Left colon (tissue), 2 donors: ENCODE data around the gene CSTF2. TPM values are rescaled to one million over a fixed set of nuclear protein-coding genes. Genes with fewer than 3 reads are reported as not detected.

ENCODE experiments used
- ATAC-seq: fragments of 200-7000 bp; cut with Tn5 transposase; one replicate; pipeline ENCODE4 v1.9.1; 2020; ENCODE audit warnings: mild to moderate bottlenecking, moderate library complexity
- DNase-seq, 2 donors: peaks; one replicate each; pipeline ENCODE4 v3.0.0-alpha.2; 2020
- intact Hi-C, 2 donors: fragments of 100-400 bp; cut with DNase I in 1 of 2; cut with micrococcal nuclease in 1 of 2; formaldehyde crosslinking; loops; one replicate each; pipeline versions ENCODE4 v1.11.2 to v1.14.0; 2022; cut with DNase I, micrococcal nuclease
- total RNA-seq, 2 donors: library from RNA; stranded (reverse); fragmentation: NEBNext Ultra II Directional; extraction: Animal tissue kit (Norgen Biotek cat#: 25700); gene quantifications; one replicate each; pipeline ENCODE4 v1.2.1, GENCODE V29; 2021
- donor health status: DM: no; HTN: no; CAD: no.
- donor health status: DM: yes; HTN: yes; CAD: no.

Gene CSTF2
- total RNA-seq, 2 donors from 2014 or later, result 23.9 to 26.5 TPM

GRCh38 chrX:100864657-100865391, 44.6 kb downstream of the CSTF2 start:
- DNase-seq (no peak), ATAC-seq (no peak)
- intact Hi-C loops, result no loop called here

GRCh38 chrX:100868273-100868672, 48.1 kb downstream of the CSTF2 start:
- DNase-seq (no peak), ATAC-seq (peak; percentile 74)
- intact Hi-C loops, result no loop called here

- intact Hi-C loops, result no loop called here
- ATAC-seq, result no peak
- no peak for DNase-seq
Measured at GRCh38 chrX:100870527-100870926, 50.3 kb downstream of the CSTF2 start.

GRCh38 chrX:100871594-100872560, 51.7 kb downstream of the CSTF2 start:
- DNase-seq (no peak), ATAC-seq (peak; percentile 34)
- intact Hi-C loops, result no loop called here

- ATAC-seq (peak; percentile 84), DNase-seq (peak in 1 of 2 donors; percentile 27)
- intact Hi-C loops, result no loop called here
Measured at GRCh38 chrX:100874325-100874724, 54.1 kb downstream of the CSTF2 start, which contains the start of gene NOX1. Gene NOX1, minus strand, starts transcription at chrX:100874359. Its CDS starts 220 bp downstream, at chrX:100874139.

GRCh38 chrX:100880368-100880767, 60.2 kb downstream of the CSTF2 start:
- ATAC-seq, result peak; percentile 82
- no peak for DNase-seq

GRCh38 chrX:100883654-100884053, 63.5 kb downstream of the CSTF2 start:
- ATAC-seq (peak; percentile 59), DNase-seq (no peak)
- intact Hi-C loops, result no loop called here

More at GRCh38 chrX:100880368-100880767, 60.2 kb downstream of the CSTF2 start:
- intact Hi-C loops, result no loop called here

Other genes with a start within 250 kb of the CSTF2 start
- gene TNMD, start 235.5 kb upstream of the CSTF2 start, total RNA-seq, result 1 to 10 TPM; 1.1 TPM
- gene TSPAN6, start 183.6 kb upstream of the CSTF2 start, total RNA-seq, result 100 to 1,000 TPM in 1 of 2 donors, 10 to 100 TPM in 1; 93.9 to 154 TPM
- 10 to 100 TPM in 1 of 2 donors, 1 to 10 TPM in 1; 4.5 to 10.5 TPM for gene SRPX2, start 176.2 kb upstream of the CSTF2 start, total RNA-seq
- 10 to 100 TPM; 48.0 to 52.5 TPM for gene SYTL4, start 88.3 kb upstream of the CSTF2 start, total RNA-seq
- gene NOX1, start 54.0 kb downstream of the CSTF2 start, total RNA-seq, result 100 to 1,000 TPM in 1 of 2 donors, 10 to 100 TPM in 1; 94.9 to 103 TPM
- 1 to 10 TPM; 2.1 to 2.3 TPM for gene XKRX, start 108.5 kb downstream of the CSTF2 start, total RNA-seq
- not detected for gene ARL13A, start 149.3 kb downstream of the CSTF2 start, total RNA-seq
- 10 to 100 TPM; 22.8 to 29.9 TPM for gene TRMT2B, start 231.7 kb downstream of the CSTF2 start, total RNA-seq